NOMO-1 (cell line): Measurements from ENCODE around the gene LYPD6B.
A peak's percentile ranks its signal among the peaks of the same experiment; 100 is the strongest.

Experiments used
- DNase-seq, 2 experiments: peaks; one replicate each; lab custom pipeline; 2025; ENCODE audit not compliant: unreplicated experiment in 2 of 2; lab: John Stamatoyannopoulos, UW

The LYPD6B gene

GRCh38 chr2:149155196-149155969 lies 116.9 kb downstream of the LYPD6B start:
- DNase-seq: peak; percentile 47 to 68

DNA sequence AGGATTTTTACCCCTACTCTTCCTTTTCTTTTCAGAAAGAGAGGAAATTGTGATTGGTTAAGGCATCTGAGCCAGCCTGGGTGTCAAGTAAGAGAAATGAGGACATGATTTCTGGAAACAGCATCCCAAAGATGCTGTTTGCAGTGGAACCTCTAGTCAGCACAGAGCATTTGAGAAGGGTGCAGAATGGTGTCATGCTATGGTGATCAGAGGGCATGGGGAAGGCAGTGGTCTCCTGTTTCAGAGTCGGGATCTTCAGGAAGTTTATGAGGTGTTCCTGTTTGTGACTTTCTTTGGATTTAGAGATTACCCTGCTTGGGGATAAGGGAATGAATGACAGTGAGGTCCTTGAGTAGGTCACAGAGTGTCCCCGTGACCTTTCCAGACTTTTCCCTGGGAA lies 117.5 kb downstream of the LYPD6B start:
- no peak for DNase-seq

- DNase-seq: no peak
Measured at GRCh38 chr2:149156971-149157740, 118.7 kb downstream of the LYPD6B start.

- no peak for DNase-seq
Measured at GRCh38 chr2:149158957-149159356, 120.5 kb downstream of the LYPD6B start.

DNA sequence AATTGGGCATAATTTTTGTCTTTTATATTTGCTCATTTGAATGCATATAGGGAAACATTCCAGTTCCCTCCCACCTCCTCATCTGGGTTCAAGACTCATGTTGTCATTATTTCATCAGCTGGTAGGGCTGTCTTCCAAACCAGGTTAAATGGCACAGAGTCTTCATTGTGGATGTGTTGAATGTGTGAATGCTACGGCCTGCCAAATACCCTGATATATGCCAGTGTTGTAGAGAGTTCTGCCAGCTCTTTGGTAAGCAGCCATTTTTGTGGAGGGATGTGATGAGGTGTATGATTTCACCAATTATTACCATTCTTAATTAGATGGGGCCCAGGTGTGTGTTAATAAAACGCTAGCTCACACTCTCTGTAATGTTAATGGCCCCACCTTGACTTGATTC lies 121.7 kb downstream of the LYPD6B start:
- DNase-seq: no peak

DNA sequence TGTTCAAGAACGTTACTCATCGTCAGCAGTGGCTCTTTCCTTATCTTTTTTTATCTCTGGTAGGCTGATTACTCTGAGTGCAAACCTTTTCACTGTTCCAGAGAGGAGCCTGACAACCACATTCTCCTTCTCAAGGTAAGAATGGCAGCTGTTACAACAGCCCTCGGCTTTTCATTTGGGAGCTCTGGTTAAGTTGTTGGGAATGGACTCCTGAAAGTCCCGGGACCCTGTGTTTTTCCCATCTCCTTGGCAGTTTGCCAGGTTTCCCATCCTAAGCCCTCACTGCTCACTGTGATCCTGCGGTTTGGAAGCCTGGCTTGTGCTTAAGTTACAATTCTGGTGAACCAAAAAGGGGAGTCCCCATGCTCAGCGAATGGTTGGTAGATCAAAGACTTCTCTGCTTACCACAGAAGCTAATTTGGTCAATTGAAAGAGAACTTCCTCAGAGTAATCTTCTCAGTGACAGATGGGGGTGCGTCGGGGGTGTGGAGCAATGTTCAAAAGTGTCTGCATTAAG lies 122.3 kb downstream of the LYPD6B start:
- DNase-seq: peak; percentile 77 to 90

DNA sequence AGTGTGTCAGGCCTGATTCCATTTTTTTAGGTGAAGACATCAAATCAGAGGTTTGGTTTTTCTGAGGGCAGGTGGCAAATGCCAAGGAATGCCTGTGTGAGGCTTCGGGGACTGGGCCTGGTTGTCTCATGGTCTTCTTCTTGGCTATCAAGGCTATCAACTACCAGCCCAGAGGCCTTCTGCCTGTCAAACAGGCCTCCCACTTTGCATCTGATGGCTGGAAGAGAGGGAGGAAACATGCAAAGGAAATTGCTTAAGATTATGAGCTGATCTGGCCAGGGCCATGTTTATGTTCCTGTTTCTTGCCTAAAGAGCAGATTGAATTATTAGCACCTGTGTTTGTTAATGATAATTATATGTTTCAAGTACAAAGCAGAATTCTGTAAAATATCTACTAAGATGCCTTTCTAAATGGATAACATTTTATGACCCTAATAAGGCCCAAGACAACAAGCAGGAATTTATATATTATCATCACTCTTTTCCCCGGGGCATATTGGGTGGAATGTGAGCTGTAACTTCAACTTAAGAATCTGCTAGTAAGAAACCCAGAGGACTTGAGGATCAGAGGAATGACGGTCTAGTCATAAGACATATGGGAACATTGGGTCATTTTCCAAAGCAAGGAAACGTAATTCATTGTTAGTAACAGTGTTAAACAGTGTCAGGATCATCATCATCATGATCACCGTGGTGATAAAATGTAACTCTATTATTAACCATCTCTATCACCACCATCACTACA lies 123.2 kb downstream of the LYPD6B start:
- DNase-seq: peak; percentile 78 to 83

- DNase-seq: no peak
Measured at GRCh38 chr2:149164296-149164695, 125.8 kb downstream of the LYPD6B start.

GRCh38 chr2:149164827-149165226 lies 126.3 kb downstream of the LYPD6B start:
- no peak for DNase-seq

GRCh38 chr2:149167001-149167780 lies 128.7 kb downstream of the LYPD6B start:
- peak in 1 of 2 experiments; percentile 32 for DNase-seq

- DNase-seq: peak; percentile 17 to 30
Measured at GRCh38 chr2:149167941-149168340, 129.4 kb downstream of the LYPD6B start.

- DNase-seq: no peak
Measured at GRCh38 chr2:149169656-149170055, 131.2 kb downstream of the LYPD6B start.

- no peak for DNase-seq
Measured at GRCh38 chr2:149170156-149170555, 131.7 kb downstream of the LYPD6B start.

- no peak for DNase-seq
Measured at GRCh38 chr2:149170911-149171310, 132.4 kb downstream of the LYPD6B start.

DNA sequence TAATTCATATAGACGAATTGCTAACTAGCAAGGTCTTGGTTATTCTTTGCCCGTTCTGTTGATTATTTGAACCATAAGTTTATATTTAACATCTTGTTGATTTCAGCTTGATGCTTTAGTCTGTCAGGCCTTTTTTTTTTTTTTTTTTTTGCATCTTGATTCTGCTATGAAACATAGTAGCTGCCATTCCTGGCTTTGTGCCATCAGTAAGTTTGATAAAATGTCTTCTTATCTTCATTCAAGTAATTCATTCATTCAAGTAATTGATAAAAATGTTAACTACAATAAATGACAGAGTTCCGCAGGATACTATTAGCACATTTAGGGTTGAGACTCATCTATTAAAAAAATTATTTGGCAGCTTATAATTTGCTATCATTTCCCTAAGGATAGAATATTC lies 134.7 kb downstream of the LYPD6B start:
- no peak for DNase-seq

- no peak for DNase-seq
Measured at GRCh38 chr2:149175956-149176355, 137.5 kb downstream of the LYPD6B start.

- DNase-seq: no peak
Measured at GRCh38 chr2:149178612-149179011, 140.1 kb downstream of the LYPD6B start.

- DNase-seq: no peak
Measured at GRCh38 chr2:149180226-149180875, 141.9 kb downstream of the LYPD6B start.

DNA sequence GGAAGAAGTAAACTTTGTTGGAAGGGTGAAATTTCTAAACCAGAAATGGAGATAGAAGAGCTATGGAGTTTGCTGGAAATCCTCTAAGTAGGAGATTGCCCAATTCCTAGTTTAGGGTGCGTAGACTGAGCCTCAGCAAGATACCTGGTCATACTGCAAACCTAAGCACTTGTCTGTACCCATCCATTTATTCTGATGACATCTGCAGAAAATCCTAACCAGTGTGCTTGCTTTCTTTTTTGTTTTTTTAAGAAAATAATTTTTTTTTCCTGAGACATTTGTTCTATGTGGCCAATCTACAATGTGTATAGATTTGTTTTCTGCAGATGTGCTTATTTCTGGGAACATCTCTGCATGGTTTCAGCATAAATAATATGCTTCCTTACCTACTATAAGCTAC lies 144.7 kb downstream of the LYPD6B start:
- no peak for DNase-seq

DNA sequence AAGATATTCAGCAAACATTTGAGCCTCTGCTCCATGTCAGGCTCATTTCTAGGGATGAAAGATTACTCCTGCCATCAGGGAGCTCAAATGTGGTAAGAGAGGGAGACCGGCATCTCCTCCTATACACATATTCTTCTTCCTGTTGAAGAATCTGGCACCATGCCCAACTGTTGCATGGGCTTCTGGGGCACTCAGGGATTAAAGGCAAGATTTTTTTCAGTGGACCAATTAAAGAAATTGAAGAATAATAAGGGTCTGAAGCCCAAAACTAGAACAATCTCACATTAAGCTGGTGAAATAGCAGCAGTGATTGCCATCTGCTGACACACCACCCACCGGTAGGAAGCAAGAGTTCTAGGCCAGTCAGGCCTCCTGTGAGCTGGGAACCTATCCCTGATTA lies 146.5 kb downstream of the LYPD6B start:
- DNase-seq: no peak
